ENCODE data around the gene EEFSEC. TPM values are rescaled to one million over a fixed set of nuclear protein-coding genes. Genes with fewer than 3 reads are reported as not detected.

EEFSEC gene
- total RNA-seq, 2 experiments from 2014 or later: 17.7 to 25.3 TPM

GRCh38 chr3:128405554-128406277 lies 252.4 kb downstream of the EEFSEC start:
- TF ChIP-seq EZH2phosphoT487 (IDR thresholded peaks at IDR 0.05; ENCODE audit: borderline replicate concordance, low read depth, low read length): no peak
- TF ChIP-seq CTCF (conservative IDR thresholded peaks at IDR 0.05; ENCODE audit: low read length): no peak
- H3K4me2 ChIP-seq (ENCODE audit: low read length): no peak overlapping the region
- H3K79me2 ChIP-seq (ENCODE audit: insufficient read depth, low read depth, low read length): no peaks in the 10 kb centered on the region
- H3K27ac ChIP-seq (ENCODE audit: low read depth, low read length, poor library complexity, severe bottlenecking): no peak overlapping the region
- H3K4me1 ChIP-seq (ENCODE audit: insufficient read depth, low read length, poor library complexity, severe bottlenecking): no peaks in the 10 kb centered on the region
- H4K20me1 ChIP-seq (ENCODE audit: insufficient read depth, low read length): no peaks in the 10 kb centered on the region
- H3K9me2 ChIP-seq (ENCODE audit: insufficient read depth, low read length): no peaks in the 10 kb centered on the region
- ChIA-PET CTCF (ENCODE audit: unreplicated experiment) (interaction anchor here (0.6 kb wide), 1 partner anchor 167 kb away, joined by 4 read pairs; no protein-coding TSS in a partner anchor), POLR2A (no interaction called here)
- H2AFZ ChIP-seq (ENCODE audit: low read length): no peak overlapping the region
- H3K9me3 ChIP-seq (ENCODE audit: low read length): no peaks in the 10 kb centered on the region
- DNase-seq (ENCODE audit: low spot score): no peak
- BruUV-seq (replicated peaks): no TSS peak
- intact Hi-C loops (cut with micrococcal nuclease; ENCODE audit: unreplicated experiment): no loop called here
- H3K4me3 ChIP-seq (ENCODE audit: low read depth, low read length, poor library complexity, severe bottlenecking): no peak overlapping the region
- no peaks in the 10 kb centered on the region for H3K36me3 ChIP-seq (ENCODE audit: insufficient read depth, low read length)

GRCh38 chr3:128407247-128407646 lies 254.0 kb downstream of the EEFSEC start:
- Histone ChIP-seq H2AFZ (ENCODE audit: low read length) (no peak overlapping the region), H3K79me2 (ENCODE audit: insufficient read depth, low read depth, low read length) (no peaks in the 10 kb centered on the region), H3K9me3 (ENCODE audit: low read length) (no peaks in the 10 kb centered on the region), H3K4me2 (ENCODE audit: low read length) (no peak overlapping the region), H3K36me3 (ENCODE audit: insufficient read depth, low read length) (no peaks in the 10 kb centered on the region), H3K27ac (ENCODE audit: low read depth, low read length, poor library complexity, severe bottlenecking) (no peak overlapping the region), H3K4me1 (ENCODE audit: insufficient read depth, low read length, poor library complexity, severe bottlenecking) (no peaks in the 10 kb centered on the region), H3K4me3 (ENCODE audit: low read depth, low read length, poor library complexity, severe bottlenecking) (no peak overlapping the region), H4K20me1 (ENCODE audit: insufficient read depth, low read length) (no peaks in the 10 kb centered on the region), H3K9me2 (ENCODE audit: insufficient read depth, low read length) (no peaks in the 10 kb centered on the region)
- intact Hi-C loops (cut with micrococcal nuclease; ENCODE audit: unreplicated experiment): no loop called here
- ChIA-PET POLR2A (no interaction called here), CTCF (ENCODE audit: unreplicated experiment) (no interaction called here)
- no peak for DNase-seq (ENCODE audit: low spot score)
- TF ChIP-seq EZH2phosphoT487 (IDR thresholded peaks at IDR 0.05; ENCODE audit: borderline replicate concordance, low read depth, low read length) (no peak), CTCF (conservative IDR thresholded peaks at IDR 0.05; ENCODE audit: low read length) (no peak)
- no TSS peak for BruUV-seq (replicated peaks)

DNA sequence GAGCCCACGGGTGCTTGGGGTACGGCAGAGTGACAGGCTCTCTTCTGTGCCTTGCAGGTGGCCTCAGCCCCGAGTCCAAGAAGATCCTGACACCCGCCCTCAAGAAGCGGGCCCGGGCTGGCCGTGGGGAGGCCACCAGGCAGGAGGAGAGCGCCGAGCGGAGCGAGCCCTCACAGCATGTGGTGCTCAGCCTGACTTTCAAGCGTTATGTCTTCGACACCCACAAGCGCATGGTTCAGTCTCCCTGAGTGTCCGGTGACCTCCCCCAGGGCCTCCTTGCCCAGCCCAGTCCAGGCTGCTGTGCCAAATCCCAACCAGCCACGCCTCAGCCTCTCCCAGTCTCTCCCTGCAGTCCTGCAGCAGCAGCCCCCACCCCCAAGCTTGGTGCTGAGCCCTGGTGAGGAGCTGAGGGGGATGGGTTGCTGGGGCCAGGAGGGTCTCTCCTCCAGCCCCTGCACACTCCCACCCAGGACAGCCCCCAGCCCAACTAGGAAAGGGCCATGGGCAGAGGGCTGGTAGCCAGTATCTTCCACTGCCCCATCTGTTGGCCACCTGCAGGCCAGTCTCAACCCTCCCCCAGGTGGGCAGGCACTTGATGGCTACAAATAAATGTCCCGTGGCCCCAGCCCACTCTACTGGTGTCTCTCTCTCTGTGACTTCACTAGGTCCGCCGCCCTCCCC lies 254.9 kb downstream of the EEFSEC start:
- no peak overlapping the region for H3K4me3 ChIP-seq (ENCODE audit: low read depth, low read length, poor library complexity, severe bottlenecking)
- TF ChIP-seq CTCF (conservative IDR thresholded peaks at IDR 0.05; ENCODE audit: low read length) (no peak), EZH2phosphoT487 (IDR thresholded peaks at IDR 0.05; ENCODE audit: borderline replicate concordance, low read depth, low read length) (no peak)
- H3K4me2 ChIP-seq (ENCODE audit: low read length): no peak overlapping the region
- intact Hi-C loops (cut with micrococcal nuclease; ENCODE audit: unreplicated experiment): no loop called here
- POLR2A ChIA-PET: no interaction called here
- H3K27ac ChIP-seq (ENCODE audit: low read depth, low read length, poor library complexity, severe bottlenecking): no peak overlapping the region
- no peaks in the 10 kb centered on the region for H3K4me1 ChIP-seq (ENCODE audit: insufficient read depth, low read length, poor library complexity, severe bottlenecking)
- CTCF ChIA-PET (ENCODE audit: unreplicated experiment): no interaction called here
- no peaks in the 10 kb centered on the region for H4K20me1 ChIP-seq (ENCODE audit: insufficient read depth, low read length)
- no peaks in the 10 kb centered on the region for H3K9me3 ChIP-seq (ENCODE audit: low read length)
- BruUV-seq (replicated peaks): no TSS peak
- no peaks in the 10 kb centered on the region for H3K79me2 ChIP-seq (ENCODE audit: insufficient read depth, low read depth, low read length)
- H3K9me2 ChIP-seq (ENCODE audit: insufficient read depth, low read length): no peaks in the 10 kb centered on the region
- H3K36me3 ChIP-seq (ENCODE audit: insufficient read depth, low read length): no peaks in the 10 kb centered on the region
- DNase-seq (ENCODE audit: low spot score): no peak
- H2AFZ ChIP-seq (ENCODE audit: low read length): no peak overlapping the region

Data from OCI-LY7 (cell line).